HPDE6-E6E7 (cell line): Measurements from ENCODE around the gene BABAM2.
"Not testable (repeated sequence)": the region's sequence is repeated elsewhere in the genome, so short reads cannot be mapped to it uniquely, and the experiment has no call there.

Experiments
- DNase-seq: peaks from one replicate; pipeline ENCODE4 v3.0.0; 2011; ENCODE audit warnings: missing footprints; ENCODE audit errors: extremely low spot score

BABAM2 gene

GRCh38 chr2:28360058-28360717, 469.7 kb downstream of the BABAM2 start:
- DNase-seq, result no peak

GRCh38 chr2:28360718-28361293, 470.3 kb downstream of the BABAM2 start:
- no peak for DNase-seq

- DNase-seq, result no peak
Measured at GRCh38 chr2:28361991-28362710, 471.6 kb downstream of the BABAM2 start.

GRCh38 chr2:28362991-28363521, 472.5 kb downstream of the BABAM2 start:
- DNase-seq, result no peak

- DNase-seq, result no peak
Measured at GRCh38 chr2:28363686-28364280, 473.3 kb downstream of the BABAM2 start.

GRCh38 chr2:28364610-28365009, 474.1 kb downstream of the BABAM2 start:
- DNase-seq, result no peak

- no peak for DNase-seq
Measured at GRCh38 chr2:28365158-28365557, 474.6 kb downstream of the BABAM2 start.

- no peak for DNase-seq
Measured at GRCh38 chr2:28366149-28366495, 475.6 kb downstream of the BABAM2 start.

- no peak for DNase-seq
Measured at GRCh38 chr2:28366496-28367282, 476.2 kb downstream of the BABAM2 start.

GRCh38 chr2:28367667-28368356, 477.3 kb downstream of the BABAM2 start:
- DNase-seq, result no peak

- no peak for DNase-seq
Measured at GRCh38 chr2:28368357-28368798, 477.8 kb downstream of the BABAM2 start.

GRCh38 chr2:28369358-28369757, 478.8 kb downstream of the BABAM2 start:
- no peak for DNase-seq

- DNase-seq, result no peak
Measured at GRCh38 chr2:28370354-28370753, 479.8 kb downstream of the BABAM2 start.

- DNase-seq, result not testable (repeated sequence)
Measured at GRCh38 chr2:28371728-28372127, 481.2 kb downstream of the BABAM2 start.

GRCh38 chr2:28373854-28374253, 483.3 kb downstream of the BABAM2 start:
- DNase-seq, result no peak

GRCh38 chr2:28374331-28374730, 483.8 kb downstream of the BABAM2 start:
- DNase-seq, result no peak

- DNase-seq, result no peak
Measured at GRCh38 chr2:28375236-28375635, 484.7 kb downstream of the BABAM2 start.

GRCh38 chr2:28375742-28376631, 485.5 kb downstream of the BABAM2 start:
- no peak for DNase-seq

- peak; percentile 75 for DNase-seq
Measured at GRCh38 chr2:28377195-28377816, 486.8 kb downstream of the BABAM2 start.
